ENCODE results near the gene RBM48.

RBM48 gene

DNA sequence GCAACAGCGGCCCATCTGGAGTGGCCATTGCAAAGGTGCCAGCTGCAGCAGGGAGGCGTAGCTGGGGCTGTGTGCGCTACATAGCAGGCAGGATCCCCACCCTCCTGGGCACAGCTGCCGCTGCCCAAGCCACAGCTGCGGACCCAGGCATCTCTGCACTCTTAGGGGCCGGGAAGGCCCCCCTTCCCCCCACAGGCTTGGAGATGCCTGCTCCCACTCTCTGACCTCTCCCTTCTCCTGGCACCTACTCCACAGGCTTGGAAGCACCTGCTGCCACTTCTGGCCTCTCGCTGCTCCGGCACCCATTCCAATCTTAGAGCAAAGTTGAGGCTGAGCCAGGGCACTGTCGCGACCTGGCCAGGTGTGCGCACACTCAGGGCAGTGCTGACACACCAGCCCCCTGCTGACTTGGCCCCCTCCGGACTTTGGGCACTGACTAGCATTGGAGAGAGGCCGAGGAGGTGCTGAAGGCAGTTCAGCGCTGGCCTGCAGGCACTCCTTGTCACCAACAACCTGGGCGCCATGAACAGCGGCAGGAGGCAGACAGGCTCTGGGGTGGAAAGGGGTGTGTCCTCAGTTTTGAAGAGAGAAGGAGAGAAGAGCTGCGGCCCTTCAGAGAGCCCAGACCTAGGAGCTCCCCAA, 18.4 kb downstream of the RBM48 start:
- DNase-seq = no peak

- DNase-seq = no peak
Measured at GRCh38 chr7:92547579-92547978, 19.0 kb downstream of the RBM48 start.

DNA sequence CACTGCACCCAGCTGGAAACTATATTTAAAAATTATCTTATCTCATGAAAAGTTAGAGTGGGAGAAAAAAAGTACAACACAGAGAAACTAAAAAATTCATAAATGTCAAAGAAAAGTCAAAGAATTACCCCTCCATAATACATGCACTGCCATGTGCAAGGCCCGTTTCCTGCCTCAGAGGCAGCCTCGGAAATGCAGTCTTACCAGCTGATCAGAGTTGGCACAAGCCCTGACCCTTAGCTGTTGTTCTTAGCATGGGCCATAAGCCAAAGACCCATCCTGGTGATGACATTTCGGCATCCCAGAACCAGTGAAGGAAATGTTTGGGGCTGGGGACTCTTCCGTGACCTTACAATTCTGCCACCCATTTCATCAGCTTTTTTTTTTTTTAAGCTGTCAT, 21.6 kb downstream of the RBM48 start:
- no peak for DNase-seq

DNA sequence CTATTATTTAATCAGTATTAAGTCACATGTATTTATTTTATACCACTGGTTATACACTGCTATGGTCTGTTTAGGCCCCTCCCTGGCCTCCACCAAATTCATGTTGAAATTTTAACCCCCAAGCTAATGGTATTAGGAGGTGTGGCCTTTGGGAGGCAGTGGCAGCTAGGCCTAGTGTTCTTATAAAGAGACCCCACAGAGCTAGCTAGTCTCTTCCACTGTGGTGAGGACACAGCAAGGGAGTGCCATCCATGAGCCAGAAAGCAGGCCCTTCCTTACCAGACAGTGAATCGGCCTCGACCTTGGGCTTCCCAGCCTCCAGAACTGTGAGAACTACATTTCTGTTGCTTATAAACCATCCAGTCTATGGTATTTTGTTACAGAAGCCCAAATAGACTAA, 28.7 kb downstream of the RBM48 start:
- DNase-seq = no peak

DNA sequence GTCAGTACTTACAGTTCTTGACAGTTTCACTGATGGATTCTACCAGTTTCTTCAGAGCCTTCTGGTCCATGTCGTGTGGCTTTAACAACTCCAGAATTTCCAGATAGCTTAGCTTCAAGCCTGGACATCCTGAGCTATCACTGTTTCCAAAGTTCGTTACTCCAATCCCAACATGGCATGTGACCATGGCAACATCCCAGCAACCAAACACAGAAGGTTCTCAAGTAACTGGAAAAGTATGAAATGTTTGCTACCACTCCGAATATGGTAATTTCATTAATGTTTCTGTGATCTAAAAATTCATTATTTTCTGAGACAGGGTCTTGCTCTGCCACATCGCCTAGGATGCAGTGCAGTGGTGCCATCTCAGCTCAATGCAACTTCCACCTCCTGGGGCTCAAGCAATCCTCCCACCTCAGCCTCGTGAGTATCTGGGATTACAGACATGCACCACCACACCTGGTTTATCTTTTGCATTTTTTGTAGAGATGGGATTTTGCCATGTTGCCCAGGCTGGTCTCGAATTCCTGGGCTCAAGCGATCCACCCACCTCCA, 29.3 kb downstream of the RBM48 start:
- no peak for DNase-seq

GRCh38 chr7:92560602-92561001, 32.0 kb downstream of the RBM48 start:
- DNase-seq = no peak

- DNase-seq = no peak
Measured at GRCh38 chr7:92563345-92563744, 34.8 kb downstream of the RBM48 start.

DNA sequence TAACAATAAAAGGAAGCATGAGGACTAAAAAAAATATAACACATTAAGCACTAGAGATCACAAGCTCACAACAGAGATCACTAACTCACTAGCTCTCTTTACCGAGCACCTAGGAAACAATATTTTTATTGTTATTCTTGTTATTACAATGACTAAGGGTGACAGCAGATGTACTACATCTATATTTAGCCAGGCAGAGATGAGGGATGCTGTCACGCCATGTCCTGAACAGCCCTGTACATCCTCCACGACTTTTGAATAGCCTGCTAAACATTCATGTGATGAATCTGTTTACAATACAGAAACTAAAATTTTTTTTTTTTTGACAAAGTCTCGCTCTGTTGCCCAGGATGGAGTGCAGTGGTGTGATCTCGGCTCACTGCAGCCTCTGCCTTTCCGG, 38.9 kb downstream of the RBM48 start:
- DNase-seq = no peak

- no peak for DNase-seq
Measured at GRCh38 chr7:92569137-92569536, 40.5 kb downstream of the RBM48 start.

- DNase-seq = no peak
Measured at GRCh38 chr7:92576296-92576695, 47.7 kb downstream of the RBM48 start.

GRCh38 chr7:92582948-92583347, 54.4 kb downstream of the RBM48 start:
- DNase-seq = no peak

GRCh38 chr7:92584953-92585352, 56.4 kb downstream of the RBM48 start:
- no peak for DNase-seq

- no peak for DNase-seq
Measured at GRCh38 chr7:92586403-92586802, 57.8 kb downstream of the RBM48 start.

- no peak for DNase-seq
Measured at GRCh38 chr7:92586841-92587240, 58.2 kb downstream of the RBM48 start.
